Stimulated activated CD8-positive, alpha-beta memory T cell treated with anti-CD3 and anti-CD28 coated beads, Interleukin-4, amount 100 ng/mL, for 48 hours (primary cell): Measurements from ENCODE around the gene FAP.

ENCODE experiments used
- DNase-seq: peaks from one replicate; pipeline ENCODE4 v3.0.0-alpha.2; 2020

FAP gene, protein sequence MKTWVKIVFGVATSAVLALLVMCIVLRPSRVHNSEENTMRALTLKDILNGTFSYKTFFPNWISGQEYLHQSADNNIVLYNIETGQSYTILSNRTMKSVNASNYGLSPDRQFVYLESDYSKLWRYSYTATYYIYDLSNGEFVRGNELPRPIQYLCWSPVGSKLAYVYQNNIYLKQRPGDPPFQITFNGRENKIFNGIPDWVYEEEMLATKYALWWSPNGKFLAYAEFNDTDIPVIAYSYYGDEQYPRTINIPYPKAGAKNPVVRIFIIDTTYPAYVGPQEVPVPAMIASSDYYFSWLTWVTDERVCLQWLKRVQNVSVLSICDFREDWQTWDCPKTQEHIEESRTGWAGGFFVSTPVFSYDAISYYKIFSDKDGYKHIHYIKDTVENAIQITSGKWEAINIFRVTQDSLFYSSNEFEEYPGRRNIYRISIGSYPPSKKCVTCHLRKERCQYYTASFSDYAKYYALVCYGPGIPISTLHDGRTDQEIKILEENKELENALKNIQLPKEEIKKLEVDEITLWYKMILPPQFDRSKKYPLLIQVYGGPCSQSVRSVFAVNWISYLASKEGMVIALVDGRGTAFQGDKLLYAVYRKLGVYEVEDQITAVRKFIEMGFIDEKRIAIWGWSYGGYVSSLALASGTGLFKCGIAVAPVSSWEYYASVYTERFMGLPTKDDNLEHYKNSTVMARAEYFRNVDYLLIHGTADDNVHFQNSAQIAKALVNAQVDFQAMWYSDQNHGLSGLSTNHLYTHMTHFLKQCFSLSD

DNA sequence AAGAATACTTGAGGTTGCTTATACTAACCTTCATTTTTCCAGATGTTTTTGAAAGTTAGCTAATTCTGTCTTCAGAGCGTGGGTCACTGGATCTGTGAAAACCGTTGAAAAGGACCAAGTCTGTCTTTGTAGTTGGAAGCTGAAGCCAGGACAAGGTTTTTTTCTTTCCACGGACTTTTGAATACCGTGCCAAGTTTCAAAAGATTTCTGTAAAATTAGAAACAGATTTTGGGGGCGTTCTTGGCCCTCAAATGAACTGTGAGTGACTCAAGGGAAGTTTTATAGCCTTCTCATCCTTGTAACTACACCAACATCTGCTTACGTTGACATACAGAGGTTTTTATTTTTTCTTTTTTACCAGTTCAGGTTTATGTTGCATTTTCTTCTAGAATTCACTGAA is at the start of gene FAP:
FAP (minus strand) TSS at position 152 of the 400 bp plus-strand sequence; CDS start at position 34, 118 bp downstream.
- DNase-seq = no peak

DNA sequence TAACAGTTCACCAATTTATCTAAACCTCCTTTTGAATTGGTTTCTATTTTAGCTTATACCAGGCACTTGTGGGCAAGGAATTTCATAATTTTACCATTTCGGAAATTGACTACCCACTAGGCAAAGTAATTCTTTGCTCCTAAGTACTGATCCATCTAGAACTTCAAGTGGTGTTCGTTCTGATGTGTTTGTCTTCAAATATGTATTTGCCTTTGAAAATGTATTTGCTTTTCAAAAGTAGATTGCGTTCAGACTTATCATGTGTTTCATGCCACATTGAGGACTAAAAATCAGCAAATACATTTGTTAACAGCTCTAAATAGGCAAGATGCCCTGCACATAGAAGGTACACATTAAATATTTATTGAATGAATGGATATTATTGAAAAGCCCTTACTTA is 48.5 kb upstream of the FAP start:
- DNase-seq = no peak

DNA sequence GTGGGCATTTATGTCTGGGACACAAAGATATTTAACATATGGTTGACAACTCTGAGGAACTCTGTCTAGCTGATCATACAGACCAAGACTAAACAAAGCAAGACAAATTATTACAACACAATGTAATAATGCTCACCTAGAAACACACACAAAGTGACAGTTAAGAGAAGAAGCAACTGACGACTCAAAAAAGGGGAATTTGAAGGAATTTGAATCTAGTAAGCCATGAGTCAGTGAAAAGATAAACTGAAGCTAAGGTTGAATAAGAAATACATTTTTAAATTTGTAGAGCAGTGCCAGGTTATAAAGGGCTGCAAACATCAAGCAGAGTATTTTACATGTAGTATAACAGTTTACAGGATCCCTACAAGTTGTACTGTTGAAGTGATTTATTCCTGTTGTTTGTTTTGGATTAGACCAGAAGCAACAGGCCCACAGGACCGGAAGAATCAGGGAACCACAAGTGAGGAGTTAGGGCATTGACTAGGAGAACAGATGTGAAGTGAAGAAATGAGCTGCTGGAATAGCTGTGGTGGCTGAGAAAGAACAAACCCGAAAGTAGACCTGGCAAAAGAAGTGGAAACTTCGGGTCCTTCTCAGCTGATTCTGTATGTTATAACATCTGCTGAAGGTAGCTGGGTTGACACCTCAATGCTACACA is 39.6 kb upstream of the FAP start:
- no peak for DNase-seq

DNA sequence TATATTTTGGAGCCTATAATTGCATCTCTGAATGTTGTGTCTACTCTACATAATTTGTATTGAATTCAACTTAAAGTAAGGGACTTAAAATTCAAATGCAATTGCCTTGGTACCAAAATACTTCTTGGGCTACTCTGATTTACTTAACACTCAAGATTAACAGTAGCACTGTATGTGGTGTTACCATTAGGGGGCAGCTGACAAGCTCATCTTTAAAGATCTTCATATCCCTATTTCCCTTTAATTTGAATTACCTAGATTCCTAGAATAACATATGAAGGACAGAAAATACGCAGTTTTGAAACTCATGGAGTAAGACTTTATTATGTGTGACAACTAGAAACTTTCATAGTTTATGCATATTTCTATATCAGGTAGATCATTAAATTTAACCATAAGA is 37.4 kb upstream of the FAP start:
- no peak for DNase-seq

DNA sequence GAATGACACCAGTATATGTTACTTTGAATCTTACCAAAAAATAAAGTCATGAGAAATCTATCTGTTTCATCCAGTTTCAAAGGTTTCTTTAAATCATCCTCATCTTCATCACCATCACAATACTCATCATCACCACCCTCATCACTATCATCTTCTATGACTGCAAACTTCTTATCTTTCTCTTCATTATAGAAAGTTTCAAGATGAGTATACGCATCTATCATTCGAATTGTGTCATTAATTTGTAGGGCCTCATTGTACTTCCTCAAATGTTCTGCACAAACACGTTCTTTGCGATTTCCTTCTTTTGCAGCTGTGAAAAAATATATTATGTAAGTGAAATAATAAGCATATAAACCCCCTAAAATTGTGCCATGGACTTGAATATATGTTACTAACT is 34.1 kb upstream of the FAP start:
- no peak for DNase-seq

DNA sequence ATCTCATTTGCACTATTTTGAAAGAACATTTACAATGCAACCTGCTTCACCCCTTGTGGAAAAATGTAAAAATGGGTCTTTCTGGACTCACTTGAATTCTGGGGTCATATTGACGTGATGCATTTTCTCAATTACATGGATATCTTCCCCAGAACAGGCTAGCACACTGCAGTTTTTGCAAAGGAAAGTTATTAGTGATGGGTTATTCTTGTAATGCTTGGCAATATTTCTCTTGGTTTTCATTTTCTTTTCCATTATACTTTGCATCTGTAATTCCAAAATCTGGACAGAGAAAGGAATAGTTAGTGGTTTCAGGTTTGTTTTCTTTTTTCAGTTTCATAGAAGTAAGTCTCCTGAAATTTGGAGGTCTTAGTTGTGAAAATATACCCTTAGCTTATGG is 24.8 kb upstream of the FAP start:
- DNase-seq = no peak

DNA sequence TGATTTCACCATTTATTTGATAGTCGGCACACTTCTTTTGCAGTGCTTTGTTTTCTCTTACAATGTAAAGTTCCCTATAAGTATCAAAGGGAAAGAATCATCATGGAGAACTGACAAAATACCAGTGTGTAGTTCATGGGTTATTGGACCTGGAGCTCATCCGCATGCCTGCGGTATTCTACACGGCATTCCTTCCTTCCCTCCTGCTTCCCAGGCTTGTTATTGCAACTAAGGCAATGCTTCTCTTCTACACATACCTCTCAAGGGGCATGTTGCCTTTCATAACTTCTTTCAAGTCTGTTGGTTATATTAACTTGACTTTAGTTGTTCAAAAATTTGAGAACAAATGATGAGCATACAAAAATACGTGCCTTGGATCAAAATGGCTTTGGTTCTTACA is 24.3 kb upstream of the FAP start:
- no peak for DNase-seq

DNA sequence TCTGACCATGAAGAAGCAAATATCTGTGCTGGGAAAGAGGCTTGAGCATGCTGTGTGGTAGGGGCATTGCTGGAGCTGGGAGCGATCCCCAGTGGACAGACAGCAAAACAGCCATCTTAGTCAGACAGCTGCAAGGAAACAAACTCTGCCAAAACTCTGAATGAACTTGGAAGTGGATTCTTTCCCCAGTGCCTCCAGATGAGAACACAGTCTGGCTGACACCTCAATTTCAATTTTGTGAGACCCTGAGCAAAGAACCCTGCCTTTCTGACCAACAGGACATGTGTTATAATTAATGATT is 23.2 kb upstream of the FAP start:
- DNase-seq = no peak

DNA sequence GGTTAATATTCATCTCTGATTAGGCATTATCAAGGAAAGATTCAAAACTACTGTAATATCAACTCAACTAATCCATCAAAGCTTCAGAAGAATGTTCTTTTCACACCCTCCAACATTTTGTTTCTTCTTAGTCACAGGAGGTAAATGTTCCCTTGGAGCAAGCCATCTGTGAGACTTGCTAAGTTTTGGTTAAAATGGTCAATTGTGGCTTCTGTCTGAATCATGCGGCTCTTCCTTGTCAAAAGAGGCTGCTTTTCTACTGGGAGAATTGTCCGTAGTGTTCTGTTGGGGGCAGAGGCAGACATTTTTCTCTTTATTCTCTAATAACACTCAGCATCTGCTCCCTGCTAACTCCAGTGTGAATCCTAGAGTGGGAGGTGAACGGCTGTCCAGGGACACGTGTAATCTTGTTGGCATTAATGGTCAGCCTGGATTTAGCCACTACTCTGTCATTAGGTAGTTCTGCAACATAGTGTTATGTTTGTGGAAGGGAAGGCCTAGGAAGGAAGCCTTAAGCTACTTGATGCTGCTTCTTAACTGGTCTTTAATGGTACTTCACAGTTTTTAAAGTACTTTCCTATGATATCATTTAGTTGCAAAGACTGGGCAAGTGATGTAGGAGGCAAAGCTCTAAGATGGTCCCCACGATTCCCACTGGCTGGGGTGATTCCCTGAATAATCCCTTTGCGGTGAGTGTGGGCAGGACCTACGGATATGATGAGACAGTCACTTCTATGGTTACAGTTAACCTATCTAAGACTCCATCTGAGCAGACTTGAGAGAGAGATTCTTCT is 22.6 kb upstream of the FAP start:
- no peak for DNase-seq

DNA sequence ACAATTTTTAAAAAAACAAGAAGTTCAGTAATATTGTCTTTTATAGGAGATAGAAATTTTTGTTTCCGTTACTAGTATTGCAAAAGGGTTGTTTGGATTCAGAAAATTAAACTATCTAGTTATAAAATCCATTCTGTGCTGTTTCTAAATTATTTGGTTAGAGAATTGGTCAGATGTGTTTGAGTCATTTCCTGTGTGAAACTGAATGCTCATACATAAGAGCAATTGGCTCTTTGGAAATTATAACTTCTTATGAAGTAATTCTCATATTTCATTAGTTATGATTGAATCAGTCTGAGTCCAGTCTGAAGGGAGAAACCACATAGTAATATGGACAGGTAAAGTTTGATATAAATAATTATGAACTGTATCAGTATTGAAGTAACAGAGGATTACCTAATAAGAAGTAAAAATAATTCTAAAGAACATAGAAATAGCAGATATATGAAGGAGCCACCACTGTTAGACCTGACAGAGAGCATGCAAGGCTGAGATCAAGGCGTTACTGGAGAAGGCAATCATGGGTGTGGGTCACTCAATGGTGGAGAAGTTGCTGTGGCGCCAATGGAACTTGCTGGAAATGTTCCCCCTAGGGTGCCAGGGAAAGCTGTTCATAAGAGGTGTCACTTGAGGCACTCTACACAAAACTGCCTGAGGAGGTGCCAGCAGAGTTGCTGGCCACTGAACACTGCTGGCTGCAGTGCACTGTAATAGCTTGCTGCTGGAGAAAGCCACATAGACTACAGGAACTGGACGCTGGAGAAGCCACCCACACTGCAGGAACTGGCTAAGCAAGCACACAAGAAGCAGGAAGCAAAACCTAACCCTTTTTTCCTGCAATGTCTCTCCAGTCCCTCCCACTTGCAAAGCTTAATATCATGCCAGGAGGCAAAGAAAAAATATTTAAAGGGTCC is 18.0 kb upstream of the FAP start:
- DNase-seq = no peak

DNA sequence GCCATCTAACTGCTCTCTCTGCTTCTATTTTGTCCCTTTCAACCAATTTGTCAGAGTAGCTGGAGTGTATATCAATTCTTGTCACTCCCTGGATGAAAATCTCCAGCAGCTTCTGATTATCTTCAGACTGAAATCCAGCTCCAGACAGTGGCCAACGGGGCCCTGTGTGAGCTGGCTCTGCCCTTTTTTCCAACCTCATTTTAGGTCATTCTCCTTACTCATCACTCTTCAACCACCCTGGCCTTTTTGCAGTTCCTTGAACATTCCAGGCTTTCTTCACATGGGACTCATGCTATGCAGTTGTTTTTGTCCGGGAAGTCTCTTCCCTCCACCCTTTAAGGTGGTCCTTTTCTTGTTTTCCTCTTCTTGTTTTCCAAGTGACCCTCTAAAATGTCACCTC is 15.4 kb upstream of the FAP start:
- DNase-seq = no peak

DNA sequence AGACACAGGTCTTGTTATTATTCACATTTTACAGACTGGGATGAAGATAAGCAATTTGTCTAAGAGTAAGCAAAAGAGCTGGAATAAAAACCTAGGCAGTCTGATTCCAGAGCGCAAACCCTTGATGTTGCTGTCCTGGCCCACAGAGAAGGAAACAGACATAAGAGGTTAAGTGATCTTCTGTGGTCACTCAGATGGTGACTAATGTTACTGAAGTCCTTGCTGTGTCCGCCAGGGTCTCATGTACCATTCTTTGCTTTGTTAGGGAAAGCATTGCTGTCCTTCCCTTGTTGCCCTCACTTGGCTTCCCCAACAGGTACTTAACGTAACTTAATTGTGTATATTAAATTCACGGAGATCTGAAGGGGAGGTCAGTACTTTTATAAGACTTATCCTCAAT is 14.9 kb upstream of the FAP start:
- DNase-seq = no peak

DNA sequence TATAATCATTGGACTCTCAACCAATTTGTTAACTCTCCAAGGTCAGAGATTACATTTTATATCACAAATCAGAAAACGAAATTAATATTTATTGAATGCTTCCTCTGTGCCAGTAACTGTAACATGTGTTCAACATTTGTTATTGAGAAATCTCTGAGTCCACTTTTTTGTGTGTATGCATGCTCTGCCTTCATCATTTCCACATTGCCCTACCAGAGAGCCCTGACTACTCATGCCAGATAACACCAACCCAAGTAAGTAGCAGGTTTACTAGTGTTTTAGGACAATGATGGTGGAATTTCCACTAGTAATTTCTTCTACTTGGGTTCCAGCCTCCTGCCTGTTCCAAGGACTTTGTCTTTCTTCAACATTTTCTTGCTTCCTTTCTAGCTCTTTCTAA is 14.2 kb upstream of the FAP start:
- no peak for DNase-seq

DNA sequence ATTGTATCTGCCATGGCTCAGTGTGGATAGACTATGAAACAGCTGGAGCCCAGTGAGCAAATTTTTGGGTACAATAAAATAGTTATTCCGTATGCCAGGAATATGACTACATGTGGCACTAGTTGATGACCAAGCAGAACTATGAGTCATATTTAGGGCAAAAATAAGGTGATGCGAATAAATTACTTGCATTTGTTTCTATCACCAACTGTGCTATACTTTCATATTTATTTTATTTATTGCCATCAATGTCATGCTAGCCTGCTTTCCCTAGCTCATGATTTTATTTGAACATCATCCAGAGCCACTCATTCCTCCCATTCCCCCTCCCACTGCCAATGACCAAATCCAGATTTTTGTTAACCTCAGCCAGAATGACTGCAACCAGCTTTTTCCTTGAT is 13.3 kb upstream of the FAP start:
- no peak for DNase-seq

DNA sequence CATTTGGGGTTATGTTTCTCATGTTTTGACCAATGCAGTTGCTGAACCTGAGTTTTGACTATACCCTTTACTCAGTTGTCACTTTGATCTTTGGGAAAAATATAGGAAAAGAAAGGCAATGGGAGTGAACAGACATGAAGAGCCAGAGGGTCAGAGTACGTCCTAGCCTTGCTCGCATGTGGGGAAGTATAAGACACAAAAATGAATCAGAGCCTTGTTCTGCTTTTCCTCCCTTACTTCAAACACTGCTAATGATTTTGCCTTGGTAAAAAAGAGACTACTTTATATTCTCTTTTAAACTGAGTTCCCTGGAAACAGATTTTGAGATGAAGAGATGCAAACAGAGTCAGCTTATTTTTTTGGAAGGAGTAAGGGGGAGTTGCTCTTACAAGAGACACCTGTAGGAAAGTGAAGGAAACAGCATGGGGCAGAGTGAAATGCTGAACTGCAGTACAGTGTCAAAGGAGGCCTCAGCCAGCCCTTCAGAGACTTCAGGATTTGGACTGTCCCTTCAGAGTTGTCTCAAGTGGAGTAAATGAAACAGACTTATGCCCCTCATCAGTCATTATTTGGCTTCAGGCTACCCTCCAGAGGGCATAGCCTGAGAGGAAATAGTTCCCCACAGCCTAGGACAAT is 11.1 kb upstream of the FAP start:
- no peak for DNase-seq

DNA sequence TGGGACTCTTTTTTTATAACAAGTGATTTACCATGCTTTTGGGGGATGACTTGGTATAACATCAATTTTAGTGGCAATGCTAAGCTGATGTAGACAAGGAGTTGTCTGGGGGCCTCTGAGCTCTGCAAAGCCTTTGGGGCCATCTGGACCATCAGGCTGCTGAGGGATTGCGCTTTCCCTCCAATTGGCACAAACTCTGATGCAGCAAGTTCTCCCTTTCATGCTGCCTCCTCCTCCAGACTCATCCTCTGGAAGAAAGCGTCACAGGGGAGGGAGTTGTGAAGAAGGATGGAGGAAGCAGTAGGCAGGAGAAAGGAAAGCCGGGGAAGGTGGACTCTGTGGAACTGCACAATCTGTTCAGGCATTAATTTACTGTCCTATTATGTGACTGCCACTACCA is 10.2 kb upstream of the FAP start:
- DNase-seq = no peak

DNA sequence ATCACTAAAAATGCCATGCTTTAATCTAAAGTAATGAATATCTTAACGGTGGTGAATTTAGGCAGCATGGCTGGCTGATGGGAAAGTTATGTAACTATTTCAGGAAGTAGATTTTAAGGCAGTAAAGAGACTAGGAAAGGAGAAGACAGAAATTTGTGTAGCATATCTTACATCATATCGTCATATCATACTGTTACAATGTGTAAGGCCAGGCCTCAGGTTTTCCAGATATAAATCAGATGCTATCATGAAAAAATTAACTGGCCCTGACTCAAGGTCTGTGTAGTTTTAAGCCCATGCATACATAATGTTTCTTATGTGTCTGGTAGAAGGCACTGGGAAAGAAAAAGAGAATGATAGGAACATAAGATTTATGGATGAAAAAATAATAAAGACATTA is 8.9 kb upstream of the FAP start:
- DNase-seq = no peak

DNA sequence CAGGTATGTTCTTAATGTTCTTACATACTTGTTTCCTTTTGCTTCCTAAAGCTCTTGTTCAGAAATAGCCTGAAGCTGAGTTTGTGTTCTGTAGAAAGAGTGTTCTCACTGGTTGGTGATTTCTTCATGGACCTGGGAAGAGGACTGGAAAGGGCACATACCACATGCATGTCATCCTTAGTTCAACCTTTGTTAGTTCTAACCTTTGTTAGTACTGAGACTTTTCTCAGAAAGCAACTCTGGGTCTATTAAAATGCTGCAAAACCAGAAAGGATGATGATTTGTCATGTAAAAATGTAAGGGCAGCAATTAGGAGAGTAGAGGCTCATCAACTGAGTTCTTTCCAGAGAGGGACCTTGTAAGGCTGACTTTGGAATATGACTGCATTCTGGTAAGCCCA is 2.5 kb upstream of the FAP start:
- DNase-seq = no peak

DNA sequence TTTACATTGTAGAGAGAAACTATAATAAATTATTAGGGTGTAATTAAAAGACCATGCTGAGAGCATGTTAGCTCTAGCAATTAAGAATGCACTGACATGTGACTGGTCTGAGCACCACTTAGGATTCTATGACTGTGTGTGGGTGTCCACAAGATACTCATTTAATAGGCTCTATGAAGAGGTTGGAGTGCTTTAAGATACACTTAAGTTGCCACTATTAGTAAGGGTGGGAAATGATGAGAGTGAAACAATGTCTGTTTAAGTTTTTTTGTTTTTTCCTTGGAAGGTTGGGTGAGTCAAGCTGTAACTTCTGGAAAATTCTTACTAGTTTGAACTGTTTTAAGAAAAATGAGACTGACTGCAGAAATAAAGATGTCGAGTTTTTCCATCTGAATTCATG is 1.8 kb upstream of the FAP start:
- no peak for DNase-seq

DNA sequence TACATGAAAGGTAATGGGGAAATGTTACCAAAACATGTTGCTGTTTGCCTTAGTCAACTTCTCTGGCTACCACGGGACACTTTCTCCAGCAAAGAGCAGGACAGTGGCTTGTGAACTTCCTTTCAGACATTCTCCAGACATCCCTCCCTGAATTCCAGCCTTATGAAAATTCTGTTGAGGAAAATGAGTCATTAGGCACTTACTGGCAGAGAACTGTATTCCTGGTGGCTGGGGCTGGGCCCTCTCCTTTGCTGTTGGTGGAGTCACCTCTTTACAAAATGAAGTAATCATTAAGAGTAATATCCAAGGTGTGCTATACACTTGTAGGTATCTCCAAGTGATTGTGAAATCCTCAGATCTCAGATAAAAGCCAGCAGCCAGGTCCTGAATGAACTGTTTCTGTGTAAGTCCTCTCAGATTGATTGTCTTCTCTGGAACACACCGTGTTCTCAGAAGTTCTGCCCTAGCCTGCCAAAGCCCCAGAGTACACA is 1.3 kb upstream of the FAP start:
- no peak for DNase-seq

DNA sequence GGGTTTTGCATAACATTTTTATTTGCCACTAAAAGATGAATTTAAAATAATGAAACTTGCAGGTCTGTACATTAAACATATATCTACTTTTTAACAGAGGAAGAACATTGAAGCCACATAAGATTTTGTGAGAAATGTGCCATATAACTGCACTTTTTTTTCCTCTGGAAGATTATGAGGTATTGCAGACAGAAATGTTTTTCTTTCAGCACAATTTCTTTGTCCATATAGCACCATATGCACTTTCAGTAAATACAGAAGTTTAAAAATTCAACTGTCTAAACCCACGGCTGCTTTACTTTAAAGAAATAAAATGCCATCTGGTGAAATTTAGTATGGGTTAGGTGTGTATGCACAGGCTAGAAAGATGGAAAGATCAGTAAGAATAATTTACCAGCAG is 470 bp upstream of the FAP start:
- no peak for DNase-seq
